ENCODE data around the gene LPAR5. TPM values are rescaled to one million over a fixed set of nuclear protein-coding genes. Genes with fewer than 3 reads are reported as not detected.
A peak's percentile ranks its signal among the peaks of the same experiment; 100 is the strongest.

LPAR5 gene
- total and polyA plus RNA-seq, 2 experiments from 2014 or later = 0.32 to 0.38 TPM

GRCh38 chr12:6612247-6612646, 23.5 kb downstream of the LPAR5 start:
- no peaks in the 10 kb centered on the region for H4K20me1 ChIP-seq (replicated peaks; ENCODE audit: insufficient read depth)
- peak overlapping the region; percentile 85 for H3K4me2 ChIP-seq
- H3K79me2 ChIP-seq (replicated peaks; ENCODE audit: insufficient read depth) = no peaks in the 10 kb centered on the region
- H3K9me3 Mint-ChIP-seq = no peaks in the 10 kb centered on the region
- no peak overlapping the region for H2AFZ ChIP-seq
- H3F3A ChIP-seq (replicated peaks; ENCODE audit: low read depth) = peaks cover 29% of the 10 kb centered on the region; the same call in 1 of the 2 replicates
- DNase-seq (ENCODE audit: low spot score) (no peak), ATAC-seq (no peak)
- peak overlapping the region; percentile 68; the same call in 1 of the 2 replicates for H3K27ac Mint-ChIP-seq
- peaks cover 31% of the 10 kb centered on the region for H3K4me1 ChIP-seq (ENCODE audit: insufficient read depth)
- H3K4me1 Mint-ChIP-seq = peaks cover 36% of the 10 kb centered on the region
- TF ChIP-seq ZNF331 (CRISPR knock-in tag; IDR thresholded peaks at IDR 0.05; ENCODE audit: low read depth) (no peak), NANOG (IDR thresholded peaks at IDR 0.05; ENCODE audit: borderline replicate concordance) (no peak), ZNF114 (CRISPR knock-in tag; IDR thresholded peaks at IDR 0.05) (no peak), POLR2AphosphoS5 (IDR thresholded peaks at IDR 0.05; ENCODE audit: low read depth) (no peak), CTCF (conservative IDR thresholded peaks at IDR 0.05; ENCODE audit: low read depth in 2 of 2) (no peak), STAT1 (IDR thresholded peaks at IDR 0.05; ENCODE audit: unreplicated experiment) (no peak), EZH2phosphoT487 (IDR thresholded peaks at IDR 0.05; ENCODE audit: unreplicated experiment) (no peak), ETS1 (IDR thresholded peaks at IDR 0.05) (no peak), JUNB (IDR thresholded peaks at IDR 0.05; ENCODE audit: unreplicated experiment) (no peak), EZH2 (IDR thresholded peaks at IDR 0.05; ENCODE audit: low read depth, unreplicated experiment) (no peak), CREB1 (CRISPR knock-in tag; IDR thresholded peaks at IDR 0.05; ENCODE audit: low read depth) (no peak)
- TF ChIP-seq, protein P1, sequence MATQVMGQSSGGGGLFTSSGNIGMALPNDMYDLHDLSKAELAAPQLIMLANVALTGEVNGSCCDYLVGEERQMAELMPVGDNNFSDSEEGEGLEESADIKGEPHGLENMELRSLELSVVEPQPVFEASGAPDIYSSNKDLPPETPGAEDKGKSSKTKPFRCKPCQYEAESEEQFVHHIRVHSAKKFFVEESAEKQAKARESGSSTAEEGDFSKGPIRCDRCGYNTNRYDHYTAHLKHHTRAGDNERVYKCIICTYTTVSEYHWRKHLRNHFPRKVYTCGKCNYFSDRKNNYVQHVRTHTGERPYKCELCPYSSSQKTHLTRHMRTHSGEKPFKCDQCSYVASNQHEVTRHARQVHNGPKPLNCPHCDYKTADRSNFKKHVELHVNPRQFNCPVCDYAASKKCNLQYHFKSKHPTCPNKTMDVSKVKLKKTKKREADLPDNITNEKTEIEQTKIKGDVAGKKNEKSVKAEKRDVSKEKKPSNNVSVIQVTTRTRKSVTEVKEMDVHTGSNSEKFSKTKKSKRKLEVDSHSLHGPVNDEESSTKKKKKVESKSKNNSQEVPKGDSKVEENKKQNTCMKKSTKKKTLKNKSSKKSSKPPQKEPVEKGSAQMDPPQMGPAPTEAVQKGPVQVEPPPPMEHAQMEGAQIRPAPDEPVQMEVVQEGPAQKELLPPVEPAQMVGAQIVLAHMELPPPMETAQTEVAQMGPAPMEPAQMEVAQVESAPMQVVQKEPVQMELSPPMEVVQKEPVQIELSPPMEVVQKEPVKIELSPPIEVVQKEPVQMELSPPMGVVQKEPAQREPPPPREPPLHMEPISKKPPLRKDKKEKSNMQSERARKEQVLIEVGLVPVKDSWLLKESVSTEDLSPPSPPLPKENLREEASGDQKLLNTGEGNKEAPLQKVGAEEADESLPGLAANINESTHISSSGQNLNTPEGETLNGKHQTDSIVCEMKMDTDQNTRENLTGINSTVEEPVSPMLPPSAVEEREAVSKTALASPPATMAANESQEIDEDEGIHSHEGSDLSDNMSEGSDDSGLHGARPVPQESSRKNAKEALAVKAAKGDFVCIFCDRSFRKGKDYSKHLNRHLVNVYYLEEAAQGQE (IDR thresholded peaks at IDR 0.05; ENCODE audit: unreplicated experiment) = no peak
- TF ChIP-seq, protein P2, sequence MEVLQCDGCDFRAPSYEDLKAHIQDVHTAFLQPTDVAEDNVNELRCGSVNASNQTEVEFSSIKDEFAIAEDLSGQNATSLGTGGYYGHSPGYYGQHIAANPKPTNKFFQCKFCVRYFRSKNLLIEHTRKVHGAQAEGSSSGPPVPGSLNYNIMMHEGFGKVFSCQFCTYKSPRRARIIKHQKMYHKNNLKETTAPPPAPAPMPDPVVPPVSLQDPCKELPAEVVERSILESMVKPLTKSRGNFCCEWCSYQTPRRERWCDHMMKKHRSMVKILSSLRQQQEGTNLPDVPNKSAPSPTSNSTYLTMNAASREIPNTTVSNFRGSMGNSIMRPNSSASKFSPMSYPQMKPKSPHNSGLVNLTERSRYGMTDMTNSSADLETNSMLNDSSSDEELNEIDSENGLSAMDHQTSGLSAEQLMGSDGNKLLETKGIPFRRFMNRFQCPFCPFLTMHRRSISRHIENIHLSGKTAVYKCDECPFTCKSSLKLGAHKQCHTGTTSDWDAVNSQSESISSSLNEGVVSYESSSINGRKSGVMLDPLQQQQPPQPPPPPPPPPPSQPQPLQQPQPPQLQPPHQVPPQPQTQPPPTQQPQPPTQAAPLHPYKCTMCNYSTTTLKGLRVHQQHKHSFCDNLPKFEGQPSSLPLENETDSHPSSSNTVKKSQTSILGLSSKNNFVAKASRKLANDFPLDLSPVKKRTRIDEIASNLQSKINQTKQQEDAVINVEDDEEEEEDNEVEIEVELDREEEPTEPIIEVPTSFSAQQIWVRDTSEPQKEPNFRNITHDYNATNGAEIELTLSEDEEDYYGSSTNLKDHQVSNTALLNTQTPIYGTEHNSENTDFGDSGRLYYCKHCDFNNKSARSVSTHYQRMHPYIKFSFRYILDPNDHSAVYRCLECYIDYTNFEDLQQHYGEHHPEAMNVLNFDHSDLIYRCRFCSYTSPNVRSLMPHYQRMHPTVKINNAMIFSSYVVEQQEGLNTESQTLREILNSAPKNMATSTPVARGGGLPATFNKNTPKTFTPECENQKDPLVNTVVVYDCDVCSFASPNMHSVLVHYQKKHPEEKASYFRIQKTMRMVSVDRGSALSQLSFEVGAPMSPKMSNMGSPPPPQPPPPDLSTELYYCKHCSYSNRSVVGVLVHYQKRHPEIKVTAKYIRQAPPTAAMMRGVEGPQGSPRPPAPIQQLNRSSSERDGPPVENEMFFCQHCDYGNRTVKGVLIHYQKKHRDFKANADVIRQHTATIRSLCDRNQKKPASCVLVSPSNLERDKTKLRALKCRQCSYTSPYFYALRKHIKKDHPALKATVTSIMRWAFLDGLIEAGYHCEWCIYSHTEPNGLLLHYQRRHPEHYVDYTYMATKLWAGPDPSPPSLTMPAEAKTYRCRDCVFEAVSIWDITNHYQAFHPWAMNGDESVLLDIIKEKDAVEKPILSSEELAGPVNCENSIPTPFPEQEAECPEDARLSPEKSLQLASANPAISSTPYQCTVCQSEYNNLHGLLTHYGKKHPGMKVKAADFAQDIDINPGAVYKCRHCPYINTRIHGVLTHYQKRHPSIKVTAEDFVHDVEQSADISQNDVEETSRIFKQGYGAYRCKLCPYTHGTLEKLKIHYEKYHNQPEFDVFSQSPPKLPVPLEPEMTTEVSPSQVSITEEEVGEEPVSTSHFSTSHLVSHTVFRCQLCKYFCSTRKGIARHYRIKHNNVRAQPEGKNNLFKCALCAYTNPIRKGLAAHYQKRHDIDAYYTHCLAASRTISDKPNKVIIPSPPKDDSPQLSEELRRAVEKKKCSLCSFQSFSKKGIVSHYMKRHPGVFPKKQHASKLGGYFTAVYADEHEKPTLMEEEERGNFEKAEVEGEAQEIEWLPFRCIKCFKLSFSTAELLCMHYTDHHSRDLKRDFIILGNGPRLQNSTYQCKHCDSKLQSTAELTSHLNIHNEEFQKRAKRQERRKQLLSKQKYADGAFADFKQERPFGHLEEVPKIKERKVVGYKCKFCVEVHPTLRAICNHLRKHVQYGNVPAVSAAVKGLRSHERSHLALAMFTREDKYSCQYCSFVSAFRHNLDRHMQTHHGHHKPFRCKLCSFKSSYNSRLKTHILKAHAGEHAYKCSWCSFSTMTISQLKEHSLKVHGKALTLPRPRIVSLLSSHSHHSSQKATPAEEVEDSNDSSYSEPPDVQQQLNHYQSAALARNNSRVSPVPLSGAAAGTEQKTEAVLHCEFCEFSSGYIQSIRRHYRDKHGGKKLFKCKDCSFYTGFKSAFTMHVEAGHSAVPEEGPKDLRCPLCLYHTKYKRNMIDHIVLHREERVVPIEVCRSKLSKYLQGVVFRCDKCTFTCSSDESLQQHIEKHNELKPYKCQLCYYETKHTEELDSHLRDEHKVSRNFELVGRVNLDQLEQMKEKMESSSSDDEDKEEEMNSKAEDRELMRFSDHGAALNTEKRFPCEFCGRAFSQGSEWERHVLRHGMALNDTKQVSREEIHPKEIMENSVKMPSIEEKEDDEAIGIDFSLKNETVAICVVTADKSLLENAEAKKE (CRISPR knock-in tag; IDR thresholded peaks at IDR 0.05) = no peak
- H3K27ac ChIP-seq (ENCODE audit: low read depth) = 0 out of 2 replicates have a peak overlapping the region, but pooled peaks have one; percentile 32
- H3K36me3 Mint-ChIP-seq (ENCODE audit: low read depth) = no peaks in the 10 kb centered on the region
- H3K9me2 ChIP-seq (ENCODE audit: insufficient read depth) = peaks cover 10% of the 10 kb centered on the region
- H3K4me3 Mint-ChIP-seq = peak overlapping the region; percentile 69
- H3K4me3 ChIP-seq = peak overlapping the region; percentile 57; the same call in 1 of the 2 replicates
- no peaks in the 10 kb centered on the region for H3K36me3 ChIP-seq (ENCODE audit: insufficient read depth)
- H3K27me3 ChIP-seq (ENCODE audit: insufficient read depth) = no peaks in the 10 kb centered on the region
- H3K27me3 Mint-ChIP-seq (ENCODE audit: insufficient read depth, low read depth, poor library complexity) = peaks cover 16% of the 10 kb centered on the region
